ENCODE results near the gene ESCO1. TPM values are rescaled to one million over a fixed set of nuclear protein-coding genes. Genes with fewer than 3 reads are reported as not detected.

ESCO1 gene
- total and polyA plus RNA-seq, 2 of the 13 experiments (the other 11 are each of a cell fraction or from before 2014, with no cell fraction given): 6.3 to 19.4 TPM

GRCh38 chr18:21598726-21599584, 1.5 kb downstream of the ESCO1 start (continued):
- TF ChIP-seq, protein P1, sequence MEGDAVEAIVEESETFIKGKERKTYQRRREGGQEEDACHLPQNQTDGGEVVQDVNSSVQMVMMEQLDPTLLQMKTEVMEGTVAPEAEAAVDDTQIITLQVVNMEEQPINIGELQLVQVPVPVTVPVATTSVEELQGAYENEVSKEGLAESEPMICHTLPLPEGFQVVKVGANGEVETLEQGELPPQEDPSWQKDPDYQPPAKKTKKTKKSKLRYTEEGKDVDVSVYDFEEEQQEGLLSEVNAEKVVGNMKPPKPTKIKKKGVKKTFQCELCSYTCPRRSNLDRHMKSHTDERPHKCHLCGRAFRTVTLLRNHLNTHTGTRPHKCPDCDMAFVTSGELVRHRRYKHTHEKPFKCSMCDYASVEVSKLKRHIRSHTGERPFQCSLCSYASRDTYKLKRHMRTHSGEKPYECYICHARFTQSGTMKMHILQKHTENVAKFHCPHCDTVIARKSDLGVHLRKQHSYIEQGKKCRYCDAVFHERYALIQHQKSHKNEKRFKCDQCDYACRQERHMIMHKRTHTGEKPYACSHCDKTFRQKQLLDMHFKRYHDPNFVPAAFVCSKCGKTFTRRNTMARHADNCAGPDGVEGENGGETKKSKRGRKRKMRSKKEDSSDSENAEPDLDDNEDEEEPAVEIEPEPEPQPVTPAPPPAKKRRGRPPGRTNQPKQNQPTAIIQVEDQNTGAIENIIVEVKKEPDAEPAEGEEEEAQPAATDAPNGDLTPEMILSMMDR (CRISPR knock-in tag; IDR thresholded peaks at IDR 0.05): no peak
- TF ChIP-seq, protein P2, sequence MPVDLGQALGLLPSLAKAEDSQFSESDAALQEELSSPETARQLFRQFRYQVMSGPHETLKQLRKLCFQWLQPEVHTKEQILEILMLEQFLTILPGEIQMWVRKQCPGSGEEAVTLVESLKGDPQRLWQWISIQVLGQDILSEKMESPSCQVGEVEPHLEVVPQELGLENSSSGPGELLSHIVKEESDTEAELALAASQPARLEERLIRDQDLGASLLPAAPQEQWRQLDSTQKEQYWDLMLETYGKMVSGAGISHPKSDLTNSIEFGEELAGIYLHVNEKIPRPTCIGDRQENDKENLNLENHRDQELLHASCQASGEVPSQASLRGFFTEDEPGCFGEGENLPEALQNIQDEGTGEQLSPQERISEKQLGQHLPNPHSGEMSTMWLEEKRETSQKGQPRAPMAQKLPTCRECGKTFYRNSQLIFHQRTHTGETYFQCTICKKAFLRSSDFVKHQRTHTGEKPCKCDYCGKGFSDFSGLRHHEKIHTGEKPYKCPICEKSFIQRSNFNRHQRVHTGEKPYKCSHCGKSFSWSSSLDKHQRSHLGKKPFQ (CRISPR knock-in tag; IDR thresholded peaks at IDR 0.05; ENCODE audit: insufficient replicate concordance): no peak
- TF ChIP-seq LCORL (IDR thresholded peaks at IDR 0.05): no peak
- no peak for TF ChIP-seq LCORL (CRISPR knock-in tag; IDR thresholded peaks at IDR 0.05)
- TF ChIP-seq XRCC5 (optimal IDR thresholded peaks at IDR 0.05; ENCODE audit: low read length): no peak
- no peak for TF ChIP-seq ZBTB33 (CRISPR knock-in tag; IDR thresholded peaks at IDR 0.05)
- TF ChIP-seq ONECUT2 (CRISPR knock-in tag; IDR thresholded peaks at IDR 0.05): no peak
- no peak for TF ChIP-seq ZNF224 (CRISPR knock-in tag; IDR thresholded peaks at IDR 0.05)
- TF ChIP-seq, protein P3, sequence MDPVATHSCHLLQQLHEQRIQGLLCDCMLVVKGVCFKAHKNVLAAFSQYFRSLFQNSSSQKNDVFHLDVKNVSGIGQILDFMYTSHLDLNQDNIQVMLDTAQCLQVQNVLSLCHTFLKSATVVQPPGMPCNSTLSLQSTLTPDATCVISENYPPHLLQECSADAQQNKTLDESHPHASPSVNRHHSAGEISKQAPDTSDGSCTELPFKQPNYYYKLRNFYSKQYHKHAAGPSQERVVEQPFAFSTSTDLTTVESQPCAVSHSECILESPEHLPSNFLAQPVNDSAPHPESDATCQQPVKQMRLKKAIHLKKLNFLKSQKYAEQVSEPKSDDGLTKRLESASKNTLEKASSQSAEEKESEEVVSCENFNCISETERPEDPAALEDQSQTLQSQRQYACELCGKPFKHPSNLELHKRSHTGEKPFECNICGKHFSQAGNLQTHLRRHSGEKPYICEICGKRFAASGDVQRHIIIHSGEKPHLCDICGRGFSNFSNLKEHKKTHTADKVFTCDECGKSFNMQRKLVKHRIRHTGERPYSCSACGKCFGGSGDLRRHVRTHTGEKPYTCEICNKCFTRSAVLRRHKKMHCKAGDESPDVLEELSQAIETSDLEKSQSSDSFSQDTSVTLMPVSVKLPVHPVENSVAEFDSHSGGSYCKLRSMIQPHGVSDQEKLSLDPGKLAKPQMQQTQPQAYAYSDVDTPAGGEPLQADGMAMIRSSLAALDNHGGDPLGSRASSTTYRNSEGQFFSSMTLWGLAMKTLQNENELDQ (CRISPR knock-in tag; IDR thresholded peaks at IDR 0.05; ENCODE audit: borderline replicate concordance): no peak
- no peak for TF ChIP-seq ZMAT3 (CRISPR knock-in tag; conservative IDR thresholded peaks at IDR 0.05)
- TF ChIP-seq ZNF562 (CRISPR knock-in tag; IDR thresholded peaks at IDR 0.05; ENCODE audit: borderline replicate concordance): no peak
- peak; percentile 4; the same call in 1 of the 2 replicates for TF ChIP-seq CEBPG (CRISPR knock-in tag; IDR thresholded peaks at IDR 0.05)
- TF ChIP-seq CBX1 (IDR thresholded peaks at IDR 0.05; ENCODE audit: low read depth): no peak
- TF ChIP-seq ZNF121 (CRISPR knock-in tag; IDR thresholded peaks at IDR 0.05): peak; percentile 53; the same call in 1 of the 2 replicates
- TF ChIP-seq, protein P4, sequence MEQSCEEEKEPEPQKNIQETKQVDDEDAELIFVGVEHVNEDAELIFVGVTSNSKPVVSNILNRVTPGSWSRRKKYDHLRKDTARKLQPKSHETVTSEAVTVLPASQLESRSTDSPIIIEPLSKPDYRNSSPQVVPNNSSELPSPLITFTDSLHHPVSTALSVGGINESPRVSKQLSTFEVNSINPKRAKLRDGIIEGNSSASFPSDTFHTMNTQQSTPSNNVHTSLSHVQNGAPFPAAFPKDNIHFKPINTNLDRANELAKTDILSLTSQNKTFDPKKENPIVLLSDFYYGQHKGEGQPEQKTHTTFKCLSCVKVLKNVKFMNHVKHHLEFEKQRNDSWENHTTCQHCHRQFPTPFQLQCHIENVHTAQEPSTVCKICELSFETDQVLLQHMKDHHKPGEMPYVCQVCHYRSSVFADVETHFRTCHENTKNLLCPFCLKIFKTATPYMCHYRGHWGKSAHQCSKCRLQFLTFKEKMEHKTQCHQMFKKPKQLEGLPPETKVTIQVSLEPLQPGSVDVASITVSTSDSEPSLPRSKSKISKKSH (CRISPR knock-in tag; IDR thresholded peaks at IDR 0.05; ENCODE audit: borderline replicate concordance): no peak
